GM12878 (cell line): ENCODE results near the gene MAMLD1. TPM values are rescaled to one million over a fixed set of nuclear protein-coding genes. Genes with fewer than 3 reads are reported as not detected.

Experiments
- ATAC-seq: fragments of 200-7000 bp; cut with Tn5 transposase; 3 replicates; pipeline ENCODE4 v1.9.1; 2020; ENCODE audit warnings: mild to moderate bottlenecking, moderate library complexity
- BruUV-seq: library from RNA; stranded (reverse); fragments of 400-500 nt; replicated peaks from 2 replicates; lab custom pipeline; 2021; lab: Mats Ljungman, UMichigan
- CTCF ChIA-PET: fragments of 300-600 bp; sonication (Branson Sonifier 250); formaldehyde crosslinking; extraction: SDS; loops from one replicate; lab custom pipeline; 2021; ENCODE audit warnings: inconsistent platforms; lab: Yijun Ruan, JAX
- POLR2A ChIA-PET: fragments of 350-600 bp; formaldehyde crosslinking; extraction: SDS; loops from one replicate; lab custom pipeline; 2021; ENCODE audit warnings: inconsistent platforms; lab: Charles Lee
- RAD21 ChIA-PET: fragments of 300-600 bp; sonication (Branson Sonifier 250); formaldehyde crosslinking; loops from one replicate; lab custom pipeline; 2023; ENCODE audit warnings: antibody characterized with exemption; ENCODE audit not compliant: unreplicated experiment; lab: Charles Lee
- SMC1A ChIA-PET: fragments of 300-600 bp; sonication (Branson Sonifier 250); formaldehyde crosslinking; loops from one replicate; lab custom pipeline; 2023; ENCODE audit not compliant: unreplicated experiment, uncharacterized antibody; lab: Charles Lee
- DNase-seq: peaks from one replicate; pipeline ENCODE4 v3.0.0-alpha.2; 2011; ENCODE audit warnings: low read depth, low spot score
- FAIRE-seq: peaks from 3 replicates; lab custom pipeline; 2011; peaks lifted over from hg19 to GRCh38; lab: Jason Lieb, UNC
- H2AFZ ChIP-seq: 2 replicates; pipeline ENCODE4 v1.6.0; 2011; ENCODE audit warnings: low read depth, low read length, control low read depth; ENCODE audit not compliant: control insufficient read depth
- H3K27ac ChIP-seq: 2 replicates; pipeline ENCODE4 v1.5.1; 2011; ENCODE audit warnings: control low read depth; ENCODE audit not compliant: control insufficient read depth, insufficient read depth
- H3K27me3 ChIP-seq, 2 experiments: replicated peaks in 1 of 2; 2 replicates each; pipeline versions ENCODE4 v1.6.0 to v1.6.1; 2011; ENCODE audit warnings: low read length in 1 of 2; ENCODE audit not compliant: control insufficient read depth in 2 of 2, insufficient read depth in 2 of 2
- H3K36me3 ChIP-seq, 2 experiments: 2 replicates each; pipeline ENCODE4 v1.5.1; 2011; ENCODE audit warnings: low read length in 1 of 2; ENCODE audit not compliant: control insufficient read depth in 2 of 2, insufficient read depth in 2 of 2
- H3K4me1 ChIP-seq: 2 replicates; pipeline ENCODE4 v1.6.1; 2011; ENCODE audit warnings: mild to moderate bottlenecking, low read length, moderate library complexity, mixed read lengths; ENCODE audit not compliant: control insufficient read depth, insufficient read depth
- H3K4me2 ChIP-seq: 2 replicates; pipeline ENCODE4 v1.6.0; 2011; ENCODE audit warnings: control low read depth; ENCODE audit not compliant: control insufficient read depth, insufficient read depth
- H3K4me3 ChIP-seq: fragments of 200-600 bp; sonication (generic); 2 replicates; pipeline ENCODE4 v1.5.1; 2016
- H3K79me2 ChIP-seq: 2 replicates; pipeline ENCODE4 v1.6.0; 2011; ENCODE audit warnings: low read length; ENCODE audit not compliant: control insufficient read depth, insufficient read depth
- H3K9ac ChIP-seq: 2 replicates; pipeline ENCODE4 v1.8.0; 2011; ENCODE audit warnings: low read length, control low read depth, mixed read lengths; ENCODE audit not compliant: control insufficient read depth, insufficient read depth
- H3K9me3 ChIP-seq: replicated peaks from 3 replicates; pipeline ENCODE4 v1.5.1; 2011; ENCODE audit warnings: mild to moderate bottlenecking, low read length; ENCODE audit not compliant: control insufficient read depth, insufficient read depth
- H4K20me1 ChIP-seq: 2 replicates; pipeline ENCODE4 v1.6.0; 2011; ENCODE audit not compliant: control insufficient read depth, insufficient read depth
- ATF7 ChIP-seq: fragments of 450-650 bp; IDR thresholded peaks from 2 replicates; pipeline ENCODE4 v1.6.1; 2016; ENCODE audit warnings: low read depth, mild to moderate bottlenecking
- CHD2 ChIP-seq: IDR thresholded peaks from 2 replicates; pipeline ENCODE4 v1.6.1; 2011; ENCODE audit warnings: low read depth, low read length, improper control_type of control experiment, borderline replicate concordance
- ELK1 ChIP-seq: IDR thresholded peaks from 2 replicates; pipeline ENCODE4 v1.6.1; 2012; ENCODE audit warnings: low read depth, low read length, improper control_type of control experiment
- KDM1A ChIP-seq: fragments of 200-600 bp; sonication (generic); IDR thresholded peaks from 2 replicates; pipeline ENCODE4 v1.6.1; 2016; ENCODE audit warnings: borderline replicate concordance
- MTA2 ChIP-seq: fragments of 450-650 bp; IDR thresholded peaks from 2 replicates; pipeline ENCODE4 v1.6.1; 2016; ENCODE audit warnings: low read depth, mild to moderate bottlenecking, moderate library complexity
- MTA3 ChIP-seq: IDR thresholded peaks from 2 replicates; pipeline ENCODE4 v1.6.1; 2012; ENCODE audit warnings: low read length, inconsistent platforms, borderline replicate concordance
- NFIC ChIP-seq: IDR thresholded peaks from 2 replicates; pipeline ENCODE4 v1.6.1; 2012; ENCODE audit warnings: low read depth, mild to moderate bottlenecking, inconsistent platforms, low read length, moderate library complexity
- RUNX3 ChIP-seq: IDR thresholded peaks from 2 replicates; pipeline ENCODE4 v1.6.1; 2012; ENCODE audit warnings: low read length, inconsistent platforms
- SIN3A ChIP-seq: IDR thresholded peaks from 2 replicates; pipeline ENCODE4 v1.6.1; 2012; ENCODE audit warnings: low read depth, low read length, improper control_type of control experiment
- ZBTB4 ChIP-seq: fragments of 450-650 bp; formaldehyde crosslinking; IDR thresholded peaks from 2 replicates; pipeline ENCODE4 v1.4.0; 2022; ENCODE audit warnings: mild to moderate bottlenecking, moderate library complexity
- ZNF384 ChIP-seq: IDR thresholded peaks from 2 replicates; pipeline ENCODE4 v1.6.1; 2012; ENCODE audit warnings: low read depth, mild to moderate bottlenecking, low read length, improper control_type of control experiment, borderline replicate concordance
- WGBS: methylation state at CpG from one replicate; pipeline ENCODE4 v1.1.6; 2016; ENCODE audit warnings: low lambda C conversion rate; ENCODE audit not compliant: insufficient replicate concordance, insufficient coverage; ENCODE audit errors: missing lambda C conversion rate; 5-methylcytosine and 5-hydroxymethylcytosine counted together
- in situ Hi-C: fragments of 300-500 bp; cut with MboI; formaldehyde crosslinking; loops from 9 replicates; pipeline ENCODE4 v1.14.3; 2018; ENCODE audit warnings: mixed read lengths
- intact Hi-C: fragments of 100-400 bp; cut with micrococcal nuclease; formaldehyde crosslinking; loops from one replicate; pipeline ENCODE4 v1.14.2; 2022; ENCODE audit not compliant: unreplicated experiment
- polyA plus RNA-seq, 11 experiments: library from polyadenylated mRNA; depleted of rRNA in 4 of 11; unstranded in 6 of 11; stranded (reverse) in 5 of 11; fragments of >200 nt; fragmentation: Nextera tagmentation in 4 of 11; fragmentation: Illumina TruSeq in 1 of 11; extraction: Ambion mirVana in 4 of 11; extraction: Trizol in 1 of 11; gene quantifications; 1 replicate in 1 of 11; 2 replicates in 10 of 11; pipeline versions ENCODE4 v1.2.1 to v1.2.3, GENCODE V29; 2011 to 2016; ENCODE audit warnings: inconsistent platforms in 2 of 11, missing spikeins in 2 of 11, low read depth in 1 of 11
- total RNA-seq, 4 experiments: library from RNA; depleted of rRNA in 3 of 4; stranded (reverse); fragments of >200 nt in 3 of 4; fragmentation: Illumina TruSeq in 1 of 4; extraction: Trizol in 1 of 4; gene quantifications; 2 replicates each; pipeline versions ENCODE4 v1.2.1 to v1.2.3, GENCODE V29; 2013 to 2021

Gene MAMLD1
- total and polyA plus RNA-seq, 10 of the 15 experiments (the other 5 are each of a cell fraction or from before 2014, with no cell fraction given) = 0.03 to 0.05 TPM; not detected in 8

DNA sequence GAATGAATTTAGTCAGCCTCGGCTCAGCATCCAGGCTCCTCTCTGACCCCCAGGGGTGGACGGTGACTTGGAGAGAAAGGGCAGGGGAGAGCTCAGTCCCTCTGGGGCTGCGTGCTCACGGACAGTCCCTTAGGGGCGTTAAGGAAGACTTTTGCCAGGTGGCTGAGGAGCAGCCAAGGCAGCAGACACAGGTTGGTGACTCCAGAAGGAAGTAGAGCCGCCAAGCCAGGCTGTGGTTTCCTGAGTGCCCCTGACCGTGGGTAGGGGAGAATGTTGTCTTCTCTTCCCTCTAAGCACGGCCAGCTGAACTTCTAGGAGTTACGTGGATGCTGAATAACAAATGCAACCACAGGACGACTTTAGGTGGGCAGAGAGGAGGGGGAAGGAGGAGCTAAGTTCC is 114.3 kb downstream of the MAMLD1 start (continued):
- no peak for TF ChIP-seq ZBTB4 (CRISPR knock-in tag)

DNA sequence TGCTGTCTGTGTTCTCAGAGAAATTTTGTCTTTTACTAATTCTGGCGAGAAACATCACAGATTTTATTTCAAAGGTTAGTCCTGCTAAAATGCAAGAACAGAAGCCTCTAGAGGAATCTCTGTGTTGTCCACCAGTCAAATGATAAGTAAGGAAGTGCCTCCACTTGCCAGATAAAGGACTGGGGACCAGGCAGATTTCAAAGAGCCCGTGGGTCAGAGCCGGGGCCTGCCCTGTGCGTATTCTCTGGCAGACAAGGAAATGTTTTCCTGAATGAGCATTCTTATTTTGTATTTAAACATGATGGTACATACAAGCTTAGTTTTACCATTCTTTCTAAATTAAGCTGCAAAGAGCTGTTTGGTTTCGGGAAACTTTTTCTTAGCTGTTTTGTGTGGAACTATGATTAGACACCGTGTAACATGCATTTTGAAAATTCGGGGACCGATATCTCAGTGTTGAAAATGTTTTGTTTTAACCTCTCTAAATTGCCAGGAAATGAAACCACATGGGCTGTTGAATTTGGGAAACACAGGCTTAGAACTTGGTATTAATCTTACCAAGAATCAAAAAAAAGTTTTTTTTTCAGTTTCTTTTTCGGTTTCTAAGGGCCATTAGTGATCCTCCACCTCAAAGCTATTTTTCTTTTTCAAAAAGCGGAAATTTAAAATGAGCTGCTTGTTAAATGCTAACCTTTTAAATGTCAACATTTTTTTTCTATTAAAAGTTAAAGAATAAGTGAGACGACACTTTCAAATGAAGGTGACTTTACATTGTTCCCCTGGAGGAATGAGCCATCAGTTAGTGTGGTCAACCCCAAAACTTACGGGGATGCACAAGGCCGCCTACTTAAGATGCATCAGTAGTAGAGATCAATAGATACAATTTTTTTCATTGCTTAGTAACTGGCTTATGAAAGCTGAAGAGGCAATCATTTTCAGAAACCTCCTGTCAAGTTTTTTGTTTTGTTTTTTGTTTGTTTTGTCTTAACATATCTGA is 115.7 kb downstream of the MAMLD1 start:
- DNase-seq = no peak
- Histone ChIP-seq H3K4me2 (no peak overlapping the region), H3K36me3 (no peaks in the 10 kb centered on the region), H3K4me3 (no peak overlapping the region), H2AFZ (no peak overlapping the region), H3K4me1 (peaks cover 10% of the 10 kb centered on the region), H3K79me2 (no peaks in the 10 kb centered on the region), H3K27me3 (peaks cover 0 to 6% of the 10 kb centered on the region in 2 experiments; a peak in 2 of 4 replicates), H3K9ac (no peak overlapping the region), H4K20me1 (no peaks in the 10 kb centered on the region; the same call in 1 of the 2 replicates), H3K27ac (no peak overlapping the region), H3K9me3 (no peaks in the 10 kb centered on the region)
- ChIA-PET SMC1A (interaction anchor here (1.1 to 1.3 kb wide), 4 partner anchors 9 to 109 kb away, joined by 3 to 4 read pairs (median 3); no protein-coding TSS in a partner anchor), POLR2A (interaction anchor here (0.6 kb wide), 1 partner anchor 131 kb away, joined by 3 read pairs; no protein-coding TSS in a partner anchor), RAD21 (interaction anchor here (1.1 kb wide), 2 partner anchors 65 to 96 kb away, joined by 3 to 6 read pairs; no protein-coding TSS in a partner anchor), CTCF (interaction anchor here (1.0 to 1.3 kb wide), 2 partner anchors 9 to 235 kb away, joined by 3 to 5 read pairs; no protein-coding TSS in a partner anchor)
- 1% methylated on average over 13 of the region's 13 CpGs for WGBS
- no peak for FAIRE-seq
- in situ Hi-C loops = loop anchor here (25.0 kb wide), 1 partner anchor 516 kb away; no protein-coding TSS in a partner anchor
- peak; percentile 80 for ATAC-seq
- BruUV-seq = no TSS peak
- intact Hi-C loops = no loop called here
- TF ChIP-seq MTA2 = peak; percentile 46; the same call in 1 of the 2 replicates
- peak; percentile 50; the same call in 1 of the 2 replicates for TF ChIP-seq ATF7
- peak; percentile 25 for TF ChIP-seq RUNX3
- TF ChIP-seq KDM1A = no peak
- no peak for TF ChIP-seq SIN3A
- 0 out of 2 replicates have a peak, but pooled peaks have one; percentile 38 for TF ChIP-seq NFIC
- TF ChIP-seq ELK1 = no peak
- TF ChIP-seq ZNF384 = peak; percentile 23; the same call in 1 of the 2 replicates
- no peak for TF ChIP-seq MTA3
- TF ChIP-seq CHD2 = no peak
